ACHN (cell line): ENCODE data around the gene NNAT.

Experiments
- DNase-seq: peaks from one replicate; pipeline ENCODE4 v3.0.0-alpha.2; 2015
- in situ Hi-C: cut with HindIII; loops from 2 replicates; pipeline ENCODE4 v1.10.0; 2017; ENCODE audit warnings: low sequenced_read_pairs, low pct_ligation_motif_present, low pct_unique_long_range_greater_than_20kb

The NNAT gene

DNA sequence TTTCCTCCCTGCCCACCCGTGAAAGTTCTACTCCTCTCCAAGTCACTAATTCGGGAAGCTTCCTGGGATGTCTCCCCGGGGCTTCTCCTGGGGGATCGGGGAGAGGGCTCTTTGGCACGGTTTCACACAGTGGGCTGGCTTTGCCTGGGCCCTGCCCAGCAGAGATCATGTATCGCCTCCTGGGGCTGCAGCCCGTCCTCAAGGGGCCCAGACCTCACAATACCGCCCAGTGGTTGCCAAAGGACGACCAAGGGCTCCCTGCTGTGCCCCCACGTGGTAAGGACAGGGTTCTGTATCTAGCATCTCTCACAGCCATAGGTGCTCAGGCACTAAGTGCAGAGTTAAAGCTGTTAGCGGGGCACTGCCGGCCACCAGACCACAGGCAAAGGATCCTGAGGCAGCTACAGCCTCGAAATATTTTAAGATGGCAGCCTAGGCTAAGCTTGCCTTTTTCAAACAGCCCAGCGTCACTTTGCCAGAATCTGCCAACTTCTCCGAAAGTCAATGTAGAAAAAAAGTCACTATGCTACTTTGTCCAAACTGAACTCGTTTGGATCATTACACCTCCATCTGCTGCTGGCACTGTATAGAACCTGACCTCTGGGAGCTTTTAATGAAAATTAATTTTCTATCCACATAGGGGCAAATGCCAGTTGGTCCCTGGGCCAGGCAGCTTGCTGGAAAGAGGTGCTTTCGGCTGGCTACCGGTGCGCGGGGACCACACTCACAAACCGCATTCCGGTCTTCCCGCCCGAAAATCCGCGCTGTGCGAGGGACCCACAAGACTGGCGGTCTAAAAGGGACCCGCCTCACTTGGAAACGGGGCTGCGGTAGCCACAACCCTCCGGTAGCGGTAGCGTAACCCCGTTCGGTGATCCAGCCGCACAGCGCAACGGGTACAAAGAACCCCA lies 1.3 kb upstream of the NNAT start:
- no peak for DNase-seq
- in situ Hi-C loops, result no loop called here

DNA sequence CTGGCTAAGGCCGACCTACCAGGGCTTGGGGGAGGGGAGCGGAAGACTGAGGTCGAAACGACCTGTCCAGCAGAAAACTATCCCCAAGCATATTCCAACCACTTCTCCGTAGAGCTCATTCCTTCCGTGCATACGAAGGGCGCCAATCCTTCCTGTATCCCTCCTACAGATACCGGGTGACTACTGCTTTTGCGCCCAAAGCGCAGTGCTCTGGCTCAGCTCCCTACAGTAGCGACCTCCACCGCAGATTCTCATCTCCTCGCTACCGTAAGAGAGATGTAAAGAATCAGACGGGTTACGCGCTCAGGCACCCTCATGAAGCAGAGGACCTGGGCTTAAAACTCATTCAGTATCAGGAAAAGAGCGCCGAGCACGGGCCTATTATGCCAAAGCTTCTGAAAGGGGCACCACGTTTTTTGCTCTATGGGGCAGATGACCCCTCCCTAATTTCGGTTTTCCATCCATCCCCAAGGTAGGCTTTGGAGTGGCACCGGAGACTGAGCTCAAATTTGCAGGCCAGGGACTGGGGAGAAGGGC lies 563 bp upstream of the NNAT start:
- in situ Hi-C loops, result no loop called here
- DNase-seq, result no peak

- in situ Hi-C loops, result no loop called here
- no peak for DNase-seq
Observed at GRCh38 chr20:37522260-37523011, 1.4 kb downstream of the NNAT start.

DNA sequence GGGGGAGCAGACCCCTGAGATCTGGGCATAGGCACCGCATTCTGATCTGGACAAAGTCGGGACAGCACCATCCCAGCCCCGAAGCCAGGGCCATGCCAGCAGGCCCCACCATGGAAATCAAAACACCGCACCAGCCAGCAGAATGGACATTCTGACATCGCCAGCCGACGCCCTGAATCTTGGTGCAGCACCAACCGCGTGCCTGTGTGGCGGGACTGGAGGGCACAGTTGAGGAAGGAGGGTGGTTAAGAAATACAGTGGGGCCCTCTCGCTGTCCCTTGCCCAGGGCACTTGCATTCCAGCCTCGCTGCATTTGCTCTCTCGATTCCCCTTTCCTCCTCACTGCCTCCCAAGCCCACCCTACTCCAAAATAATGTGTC lies 2.0 kb downstream of the NNAT start:
- DNase-seq, result no peak
- in situ Hi-C loops, result no loop called here

GRCh38 chr20:37523911-37524700 lies 3.1 kb downstream of the NNAT start:
- DNase-seq, result no peak

GRCh38 chr20:37524859-37525708 lies 4.0 kb downstream of the NNAT start:
- in situ Hi-C loops, result no loop called here
- peak; percentile 29 for DNase-seq

More at GRCh38 chr20:37523911-37524700, 3.1 kb downstream of the NNAT start:
- in situ Hi-C loops, result no loop called here

GRCh38 chr20:37525810-37526209 lies 4.8 kb downstream of the NNAT start:
- in situ Hi-C loops, result no loop called here
- no peak for DNase-seq

- peak; percentile 51 for DNase-seq
- in situ Hi-C loops, result no loop called here
Observed at GRCh38 chr20:37526238-37526838, 5.3 kb downstream of the NNAT start.

- in situ Hi-C loops, result no loop called here
- peak; percentile 40 for DNase-seq
Observed at GRCh38 chr20:37526839-37527637, 6.0 kb downstream of the NNAT start.

DNA sequence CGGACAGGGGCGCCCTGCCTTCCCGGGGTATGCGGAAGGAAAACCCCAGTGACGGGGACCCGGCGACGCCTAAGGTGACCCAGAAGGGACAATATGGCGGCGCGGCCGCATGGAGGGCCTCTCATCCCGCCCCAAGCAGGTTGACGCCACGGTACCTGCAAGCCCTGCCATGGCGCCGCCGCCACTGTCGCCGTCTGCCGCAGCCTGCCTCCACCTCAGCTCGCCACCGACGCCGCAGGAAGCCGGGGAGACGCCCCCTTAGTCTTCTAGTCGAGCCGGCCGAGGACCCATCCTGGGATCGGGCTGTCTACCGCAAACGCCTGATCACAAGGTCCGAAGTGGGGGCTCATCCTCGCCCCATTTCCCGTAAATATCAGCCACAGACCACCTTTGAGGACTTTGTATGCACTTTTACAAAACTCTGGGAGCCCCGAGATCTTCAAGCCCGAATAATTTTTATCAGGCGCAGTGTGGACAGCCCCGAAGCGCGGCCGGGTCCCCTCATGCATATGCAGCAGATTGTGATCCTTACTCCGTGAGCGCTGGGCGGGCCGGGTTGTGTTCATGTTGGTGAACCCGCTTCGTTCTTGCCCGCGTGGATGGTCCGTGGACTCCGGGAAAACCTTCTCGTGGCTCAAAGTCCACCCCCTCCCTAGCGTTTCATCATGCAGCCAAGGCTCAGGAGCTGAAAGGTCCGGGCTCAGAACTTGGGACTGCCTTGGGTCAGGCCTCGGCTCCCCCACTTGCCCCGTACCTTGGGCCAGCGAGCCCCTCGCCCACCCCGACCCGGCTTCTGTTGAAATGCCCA lies 6.8 kb downstream of the NNAT start, which contains the start of gene BLCAP:
TSS of gene BLCAP (minus strand) at position 239 of the 808 bp plus-strand sequence. CDS start 8,702 bp downstream, outside the sequence.
- in situ Hi-C loops, result no loop called here
- peak; percentile 79 for DNase-seq

- in situ Hi-C loops, result no loop called here
Observed at GRCh38 chr20:37528446-37529213, 7.6 kb downstream of the NNAT start.

DNA sequence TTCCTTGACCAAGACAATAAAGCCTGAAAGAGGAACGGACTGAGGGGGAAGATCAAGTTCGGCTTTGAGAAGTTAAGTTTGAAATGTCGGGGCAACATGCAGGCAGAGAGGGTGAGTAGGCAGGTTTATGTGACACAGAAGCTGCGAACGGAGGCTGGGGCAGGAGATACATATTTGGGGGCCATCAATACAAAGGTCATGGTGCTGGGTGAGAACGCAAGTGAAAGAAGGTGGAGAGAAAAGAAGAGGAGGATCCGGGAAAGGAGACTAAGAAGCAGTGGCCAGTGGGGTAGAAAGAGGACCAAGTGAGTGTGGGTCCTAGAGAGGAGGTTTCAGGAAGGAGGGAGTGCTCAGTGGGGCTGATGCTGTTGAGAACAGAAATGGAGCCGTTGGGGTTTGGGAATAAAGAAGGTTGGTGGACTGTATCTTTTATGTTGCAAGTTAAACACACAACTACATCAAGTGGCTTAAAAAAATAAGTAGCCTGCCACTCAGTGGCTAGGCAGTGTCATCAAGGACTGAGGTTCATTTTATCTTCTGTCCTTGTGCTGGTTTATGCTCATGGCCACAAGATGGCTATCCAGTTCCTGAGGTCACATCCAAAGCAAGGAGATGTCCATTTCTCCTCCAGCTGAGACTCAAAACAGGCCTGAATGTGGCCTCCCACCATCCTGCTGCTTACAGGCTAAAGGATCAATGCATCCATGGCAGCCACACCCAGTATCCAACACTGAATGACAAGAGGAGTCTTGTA lies 8.3 kb downstream of the NNAT start:
- no peak for DNase-seq
- in situ Hi-C loops, result no loop called here

More at GRCh38 chr20:37528446-37529213, 7.6 kb downstream of the NNAT start:
- DNase-seq, result no peak

- in situ Hi-C loops, result no loop called here
- no peak for DNase-seq
Observed at GRCh38 chr20:37529968-37530600, 9.0 kb downstream of the NNAT start.

- no peak for DNase-seq
- in situ Hi-C loops, result no loop called here
Observed at GRCh38 chr20:37530696-37531095, 9.6 kb downstream of the NNAT start.
